Stimulated activated CD4-positive, alpha-beta T cell treated with anti-CD3 and anti-CD28 coated beads, Interleukin-12 subunit alpha, Interleukin-12 subunit beta, amount 100 ng/mL, for 4 hours (primary cell): ENCODE results near the gene MME.

ENCODE experiments used
- DNase-seq: peaks from one replicate; pipeline ENCODE4 v3.0.0-alpha.2; 2020

The MME gene

GRCh38 chr3:155153242-155154186, 73.4 kb downstream of the MME start:
- DNase-seq, result no peak

- DNase-seq, result no peak
Observed at GRCh38 chr3:155154255-155154654, 74.1 kb downstream of the MME start.

DNA sequence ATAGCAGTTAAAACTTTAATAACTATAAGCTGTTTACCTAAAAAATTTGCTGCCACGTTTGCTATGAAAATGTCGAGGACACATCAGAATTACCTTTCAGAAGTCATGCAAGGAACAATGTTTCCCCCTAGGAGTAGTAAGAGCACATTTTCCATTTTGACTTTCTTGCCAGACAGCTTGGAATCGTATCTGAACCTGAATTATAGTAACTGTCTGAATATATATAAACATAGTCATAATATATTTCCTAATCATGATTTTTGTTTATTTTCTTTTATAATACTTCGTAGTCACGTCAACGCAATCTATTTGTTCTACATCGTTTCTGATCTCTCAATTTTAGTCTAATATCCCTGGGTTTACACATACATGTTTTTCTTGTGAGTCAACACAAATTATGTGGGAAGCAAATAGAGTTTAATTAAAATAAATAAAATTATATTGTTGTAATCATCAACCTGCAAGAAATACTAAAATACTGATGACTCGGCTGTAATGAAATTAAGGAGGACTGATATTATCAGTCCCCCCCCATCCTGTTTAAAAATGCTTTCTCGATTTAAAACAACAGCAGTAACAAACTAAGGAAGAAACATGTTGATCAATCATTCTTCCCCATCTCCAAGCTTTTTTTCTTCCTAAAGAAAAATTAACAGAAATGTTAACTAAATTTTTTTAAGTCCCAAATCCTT, 78.4 kb downstream of the MME start:
- no peak for DNase-seq

DNA sequence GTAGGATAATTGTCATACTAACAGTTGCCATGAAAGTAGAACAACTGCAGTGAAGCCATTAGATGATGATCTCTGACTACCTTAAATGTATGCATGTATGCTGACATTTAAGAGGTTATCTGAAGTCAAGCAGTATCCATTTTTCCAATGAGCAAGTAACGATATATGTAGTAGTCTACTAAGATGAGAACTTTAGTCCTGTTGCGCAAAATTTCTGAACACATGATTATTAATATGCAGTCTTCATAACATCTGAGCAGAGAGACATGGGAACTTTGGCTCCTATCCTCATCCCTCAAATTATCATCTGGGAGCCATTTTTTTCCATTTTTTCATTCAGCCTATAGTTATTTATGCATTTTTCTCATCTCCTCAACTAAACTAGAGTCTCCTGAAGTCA, 79.2 kb downstream of the MME start:
- DNase-seq, result no peak

- no peak for DNase-seq
Observed at GRCh38 chr3:155161640-155162292, 81.6 kb downstream of the MME start.

GRCh38 chr3:155164306-155164705, 84.2 kb downstream of the MME start:
- DNase-seq, result no peak

GRCh38 chr3:155166441-155166840, 86.3 kb downstream of the MME start:
- no peak for DNase-seq

- DNase-seq, result no peak
Observed at GRCh38 chr3:155169197-155169596, 89.1 kb downstream of the MME start.

- no peak for DNase-seq
Observed at GRCh38 chr3:155173771-155174170, 93.7 kb downstream of the MME start.

DNA sequence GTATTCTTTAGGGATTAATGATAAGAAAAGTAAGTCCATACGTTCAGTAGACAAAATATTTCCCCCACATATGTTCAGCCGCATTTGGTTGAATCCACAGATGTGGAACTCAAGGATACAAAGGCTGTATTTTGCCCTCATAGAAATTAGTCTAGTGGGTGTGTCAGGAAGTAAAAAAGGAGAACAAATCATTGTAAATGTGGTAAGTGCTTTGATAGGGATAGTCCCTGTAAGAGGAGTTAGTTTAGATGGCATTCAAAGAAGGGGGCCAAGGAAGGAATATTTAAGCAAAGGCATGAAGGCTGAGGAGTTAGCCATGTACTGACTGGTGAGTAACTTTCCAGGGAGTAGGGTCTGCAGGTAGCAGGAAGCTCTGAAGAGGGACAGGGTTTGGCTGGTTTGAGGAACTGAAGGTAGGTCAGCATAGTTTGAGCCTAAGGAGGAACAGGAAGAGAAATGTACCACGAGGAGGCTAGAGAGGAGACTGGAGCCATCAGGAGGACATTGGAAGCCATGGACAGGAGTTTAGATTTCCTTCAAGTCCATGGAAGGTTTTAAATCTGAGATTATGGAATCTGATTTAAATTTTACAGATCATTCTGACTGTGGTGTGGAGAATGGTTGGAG, 98.8 kb downstream of the MME start:
- no peak for DNase-seq

- no peak for DNase-seq
Observed at GRCh38 chr3:155179437-155179827, 99.3 kb downstream of the MME start.

- DNase-seq, result no peak
Observed at GRCh38 chr3:155179966-155180757, 100.0 kb downstream of the MME start.

DNA sequence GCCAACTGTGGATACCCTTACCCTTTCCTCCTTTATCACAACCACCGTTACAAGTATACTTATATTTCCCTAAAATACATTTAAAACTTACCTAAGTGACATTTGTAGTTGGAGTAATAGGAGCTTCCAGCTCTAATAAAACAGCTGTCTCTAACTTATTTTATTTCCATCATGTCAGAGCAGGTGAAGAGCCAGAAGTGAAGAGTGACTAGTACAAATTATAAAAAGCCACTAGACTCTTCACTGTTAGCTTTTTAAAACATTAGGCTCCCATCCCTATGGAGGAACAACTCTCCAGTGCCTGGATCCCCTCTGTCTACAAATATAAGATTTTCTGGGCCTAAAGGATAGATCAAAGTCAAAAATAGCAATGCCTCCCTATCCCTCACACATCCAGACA, 102.3 kb downstream of the MME start:
- no peak for DNase-seq

GRCh38 chr3:155184011-155184410, 103.9 kb downstream of the MME start:
- no peak for DNase-seq

DNA sequence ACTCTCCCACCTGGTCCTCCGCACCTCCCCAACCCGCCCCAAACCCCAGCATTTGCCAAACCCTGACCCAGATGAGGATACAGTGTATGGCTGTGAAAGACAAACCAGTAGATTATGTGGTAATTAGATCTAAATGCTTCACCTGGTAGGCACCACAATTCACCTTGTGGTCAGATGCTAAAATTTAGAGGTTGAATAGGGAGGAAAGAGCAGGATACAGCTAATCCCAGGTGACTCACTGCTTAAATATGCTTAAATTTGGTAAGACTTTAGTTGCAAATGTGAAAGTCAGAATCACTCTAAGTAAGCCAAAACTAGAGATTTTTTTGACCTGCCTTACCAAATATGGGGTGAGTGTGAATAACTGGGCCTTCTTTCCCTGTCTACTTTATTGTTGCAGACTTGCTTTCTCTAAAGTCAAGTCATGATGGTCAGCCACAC, 105.5 kb downstream of the MME start:
- DNase-seq, result no peak

DNA sequence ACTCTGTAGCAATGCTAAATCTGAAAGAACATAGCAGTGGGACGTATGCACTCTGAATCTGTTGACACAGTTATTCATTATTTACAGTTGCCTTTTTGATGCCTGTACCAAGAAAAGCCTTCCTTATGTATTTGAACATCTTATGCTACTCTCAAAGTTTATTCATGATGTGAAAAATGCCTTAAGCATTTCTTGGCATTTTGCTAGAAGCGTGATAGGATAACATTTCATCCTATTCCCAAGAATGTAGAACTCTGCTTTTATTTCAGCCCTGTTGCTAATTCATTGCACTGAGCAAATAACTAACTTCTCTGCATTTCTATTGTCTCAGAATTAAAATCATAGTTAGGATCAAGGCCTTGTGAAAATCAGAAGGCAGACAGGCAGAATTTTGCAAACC, 107.9 kb downstream of the MME start:
- no peak for DNase-seq

- no peak for DNase-seq
Observed at GRCh38 chr3:155189478-155189877, 109.4 kb downstream of the MME start.

DNA sequence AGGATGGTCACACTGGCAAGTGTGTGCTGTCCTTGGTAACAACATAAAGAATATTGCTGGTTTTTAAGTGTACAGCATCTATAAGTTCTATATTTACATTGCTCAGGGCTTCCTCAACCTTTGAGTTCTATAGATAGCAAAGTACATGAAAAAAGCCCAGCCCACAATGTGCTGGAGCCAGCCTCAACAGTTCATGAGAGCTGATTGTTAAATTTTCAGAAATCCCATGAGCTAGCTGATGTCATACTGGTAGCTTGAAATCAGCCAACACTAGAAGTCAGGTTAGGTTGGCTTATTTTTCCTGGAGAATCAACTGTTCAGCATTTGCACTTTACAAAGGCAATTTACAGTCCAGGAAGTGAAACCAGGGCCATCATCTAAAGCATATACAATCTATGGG, 110.6 kb downstream of the MME start:
- DNase-seq, result no peak

GRCh38 chr3:155192957-155193746, 113.0 kb downstream of the MME start:
- DNase-seq, result no peak

- DNase-seq, result no peak
Observed at GRCh38 chr3:155193868-155194267, 113.7 kb downstream of the MME start.
